ENCODE data around the gene ISM1. TPM values are rescaled to one million over a fixed set of nuclear protein-coding genes. Genes with fewer than 3 reads are reported as not detected.

The ISM1 gene
- total and polyA plus RNA-seq, 8 donors = 0.52 to 5.6 (median 1.7) TPM

- H3K4me3 ChIP-seq = no peak overlapping the region
- WGBS, 2 donors = 81 to 86% methylated on average over 1 of the region's 1 CpG
- FAIRE-seq (no peak), ATAC-seq (no peak), DNase-seq (no peak)
- no peak for TF ChIP-seq CTCF (IDR thresholded peaks at IDR 0.05)
- no peaks in the 10 kb centered on the region for H3K4me1 ChIP-seq
- intact Hi-C loops (cut with DNase I) = no loop called here
- no peaks in the 10 kb centered on the region for H3K27me3 ChIP-seq
- no peaks in the 10 kb centered on the region for H3K9me3 ChIP-seq
- H3K36me3 ChIP-seq = no peaks in the 10 kb centered on the region
- no peak overlapping the region for H3K27ac ChIP-seq
These were observed 110.5 kb downstream of the ISM1 start for GRCh38 chr20:13331536-13331935.

GRCh38 chr20:13333036-13333435, 112.0 kb downstream of the ISM1 start:
- TF ChIP-seq CTCF (IDR thresholded peaks at IDR 0.05) = no peak
- ATAC-seq = peak in 1 of 4 donors; percentile 44
- no peaks in the 10 kb centered on the region for H3K36me3 ChIP-seq
- intact Hi-C loops (cut with DNase I) = no loop called here
- 58 to 68% methylated on average over 2 of the region's 2 CpGs for WGBS, 2 donors
- no peak for FAIRE-seq
- no peaks in the 10 kb centered on the region for H3K27me3 ChIP-seq
- H3K27ac ChIP-seq = no peak overlapping the region
- H3K9me3 ChIP-seq = no peaks in the 10 kb centered on the region
- H3K4me3 ChIP-seq = no peak overlapping the region
- DNase-seq = no peak
- H3K4me1 ChIP-seq = no peaks in the 10 kb centered on the region

- intact Hi-C loops (cut with DNase I) = no loop called here
- peak; percentile 68 for FAIRE-seq
- no peaks in the 10 kb centered on the region for H3K36me3 ChIP-seq
- ATAC-seq = no peak
- no peak overlapping the region for H3K27ac ChIP-seq
- H3K4me1 ChIP-seq = no peaks in the 10 kb centered on the region
- H3K27me3 ChIP-seq = no peaks in the 10 kb centered on the region
- 40 to 46% methylated on average over 3 of the region's 3 CpGs for WGBS, 2 donors
- TF ChIP-seq CTCF (IDR thresholded peaks at IDR 0.05) = no peak
- no peak for DNase-seq
- H3K9me3 ChIP-seq = no peaks in the 10 kb centered on the region
- H3K4me3 ChIP-seq = no peak overlapping the region
These were observed 112.7 kb downstream of the ISM1 start for GRCh38 chr20:13333793-13334192.

- H3K9me3 ChIP-seq = no peaks in the 10 kb centered on the region
- ATAC-seq = peak in 3 of 4 donors; percentile 64 to 90 (median 69)
- H3K4me3 ChIP-seq = no peak overlapping the region
- no peaks in the 10 kb centered on the region for H3K4me1 ChIP-seq
- no peaks in the 10 kb centered on the region for H3K36me3 ChIP-seq
- TF ChIP-seq CTCF (IDR thresholded peaks at IDR 0.05) = no peak
- peak overlapping the region in 2 of 4 donors; percentile 42 to 50 for H3K27ac ChIP-seq
- intact Hi-C loops (cut with DNase I) = no loop called here
- whole genome bisulfite sequencing, 2 donors = 64 to 69% methylated on average over 4 of the region's 4 CpGs
- no peak for DNase-seq
- FAIRE-seq = no peak
- H3K27me3 ChIP-seq = no peaks in the 10 kb centered on the region
These were observed 115.4 kb downstream of the ISM1 start for GRCh38 chr20:13336308-13337089.

- H3K27ac ChIP-seq = peak overlapping the region in 2 of 4 donors; percentile 42 to 50
- no peaks in the 10 kb centered on the region for H3K36me3 ChIP-seq
- no peaks in the 10 kb centered on the region for H3K9me3 ChIP-seq
- no peaks in the 10 kb centered on the region for H3K4me1 ChIP-seq
- H3K4me3 ChIP-seq = no peak overlapping the region
- no peaks in the 10 kb centered on the region for H3K27me3 ChIP-seq
- no peak for TF ChIP-seq CTCF (IDR thresholded peaks at IDR 0.05)
- peak in 1 of 4 donors; percentile 31 for ATAC-seq
- intact Hi-C loops (cut with DNase I) = no loop called here
- DNase-seq = no peak
- WGBS, 2 donors = 72 to 75% methylated on average over 6 of the region's 6 CpGs
- no peak for FAIRE-seq
These were observed 116.2 kb downstream of the ISM1 start for GRCh38 chr20:13337090-13337784.

All from pancreas (tissue), 10 donors.